Brain pericyte (primary cell): Measurements from ENCODE around the gene GPX3.

Source experiments
- DNase-seq: peaks from one replicate; pipeline ENCODE4 v3.0.0-alpha.2; 2012; ENCODE audit warnings: low read depth, low spot score

The GPX3 gene

GRCh38 chr5:151056379-151057325 lies 36.3 kb downstream of the GPX3 start:
- no peak for DNase-seq

- DNase-seq: no peak
These were observed 37.9 kb downstream of the GPX3 start for GRCh38 chr5:151058301-151058700.

GRCh38 chr5:151058891-151059489 lies 38.6 kb downstream of the GPX3 start:
- no peak for DNase-seq

- DNase-seq: no peak
These were observed 40.4 kb downstream of the GPX3 start for GRCh38 chr5:151060742-151061141.

GRCh38 chr5:151062405-151063141 lies 42.2 kb downstream of the GPX3 start:
- DNase-seq: no peak

- no peak for DNase-seq
These were observed 43.0 kb downstream of the GPX3 start for GRCh38 chr5:151063142-151063989.

GRCh38 chr5:151064916-151065499 lies 44.6 kb downstream of the GPX3 start:
- no peak for DNase-seq

- no peak for DNase-seq
These were observed 45.2 kb downstream of the GPX3 start for GRCh38 chr5:151065609-151066008.

- DNase-seq: no peak
These were observed 46.5 kb downstream of the GPX3 start for GRCh38 chr5:151066920-151067319.

GRCh38 chr5:151067632-151068432 lies 47.4 kb downstream of the GPX3 start:
- DNase-seq: no peak

- no peak for DNase-seq
These were observed 48.2 kb downstream of the GPX3 start for GRCh38 chr5:151068433-151069197.

- no peak for DNase-seq
These were observed 50.1 kb downstream of the GPX3 start for GRCh38 chr5:151070449-151070848.

GRCh38 chr5:151071021-151071420 lies 50.6 kb downstream of the GPX3 start:
- DNase-seq: no peak

- no peak for DNase-seq
These were observed 51.6 kb downstream of the GPX3 start for GRCh38 chr5:151071848-151072629.

- DNase-seq: no peak
These were observed 52.2 kb downstream of the GPX3 start for GRCh38 chr5:151072630-151073025.

GRCh38 chr5:151073280-151073679 lies 52.9 kb downstream of the GPX3 start:
- DNase-seq: no peak

- no peak for DNase-seq
These were observed 54.2 kb downstream of the GPX3 start for GRCh38 chr5:151074557-151074956.

GRCh38 chr5:151075698-151076331 lies 55.4 kb downstream of the GPX3 start:
- no peak for DNase-seq
